Activated CD4-positive, alpha-beta T cell treated with anti-CD3 and anti-CD28 coated beads, Interleukin-2, amount 50 U/mL, for 4 hours (primary cell): Measurements from ENCODE around the gene ADAMTS2.

Experiments
- DNase-seq, 2 experiments: peaks; one replicate each; pipeline ENCODE4 v3.0.0-alpha.2; 2020

Gene ADAMTS2

GRCh38 chr5:179371681-179372680 is 26.7 kb upstream of the ADAMTS2 start:
- no peak for DNase-seq

- DNase-seq: no peak
Measured at GRCh38 chr5:179371121-179371510, 25.9 kb upstream of the ADAMTS2 start.

GRCh38 chr5:179370490-179371120 is 25.3 kb upstream of the ADAMTS2 start:
- no peak for DNase-seq

- no peak for DNase-seq
Measured at GRCh38 chr5:179369530-179369884, 24.2 kb upstream of the ADAMTS2 start.

GRCh38 chr5:179368806-179369529 is 23.7 kb upstream of the ADAMTS2 start:
- no peak for DNase-seq

- no peak for DNase-seq
Measured at GRCh38 chr5:179368126-179368805, 23.0 kb upstream of the ADAMTS2 start.

- DNase-seq: no peak
Measured at GRCh38 chr5:179367491-179367890, 22.2 kb upstream of the ADAMTS2 start.

- DNase-seq: no peak
Measured at GRCh38 chr5:179362355-179362754, 17.1 kb upstream of the ADAMTS2 start.

- no peak for DNase-seq
Measured at GRCh38 chr5:179361037-179361603, 15.9 kb upstream of the ADAMTS2 start.

GRCh38 chr5:179357031-179357430 is 11.8 kb upstream of the ADAMTS2 start:
- no peak for DNase-seq

- no peak for DNase-seq
Measured at GRCh38 chr5:179355976-179356974, 11.0 kb upstream of the ADAMTS2 start.

GRCh38 chr5:179354305-179354882 is 9.1 kb upstream of the ADAMTS2 start:
- DNase-seq: no peak

GRCh38 chr5:179348843-179349242 is 3.6 kb upstream of the ADAMTS2 start:
- no peak for DNase-seq

GRCh38 chr5:179348011-179348530 is 2.8 kb upstream of the ADAMTS2 start:
- DNase-seq: no peak

- no peak for DNase-seq
Measured at GRCh38 chr5:179347581-179347980, 2.3 kb upstream of the ADAMTS2 start.

- no peak for DNase-seq
Measured at GRCh38 chr5:179346875-179347274, 1.6 kb upstream of the ADAMTS2 start.

- DNase-seq: no peak
Measured at GRCh38 chr5:179346401-179346800, 1.1 kb upstream of the ADAMTS2 start.

GRCh38 chr5:179345183-179345432 is 153 bp downstream of the ADAMTS2 start:
- DNase-seq: no peak

- no peak for DNase-seq
Measured at GRCh38 chr5:179344431-179345182, 654 bp downstream of the ADAMTS2 start.
